Measurements from ENCODE around the gene BMPER.
A peak's percentile ranks its signal among the peaks of the same experiment; 100 is the strongest.

Gene BMPER

GRCh38 chr7:34080513-34080912 is 175.2 kb downstream of the BMPER start:
- no peak for TF ChIP-seq ARNTL (CRISPR knock-in tag; IDR thresholded peaks at IDR 0.05; ENCODE audit: borderline replicate concordance, low read depth)
- TF ChIP-seq, protein P1, sequence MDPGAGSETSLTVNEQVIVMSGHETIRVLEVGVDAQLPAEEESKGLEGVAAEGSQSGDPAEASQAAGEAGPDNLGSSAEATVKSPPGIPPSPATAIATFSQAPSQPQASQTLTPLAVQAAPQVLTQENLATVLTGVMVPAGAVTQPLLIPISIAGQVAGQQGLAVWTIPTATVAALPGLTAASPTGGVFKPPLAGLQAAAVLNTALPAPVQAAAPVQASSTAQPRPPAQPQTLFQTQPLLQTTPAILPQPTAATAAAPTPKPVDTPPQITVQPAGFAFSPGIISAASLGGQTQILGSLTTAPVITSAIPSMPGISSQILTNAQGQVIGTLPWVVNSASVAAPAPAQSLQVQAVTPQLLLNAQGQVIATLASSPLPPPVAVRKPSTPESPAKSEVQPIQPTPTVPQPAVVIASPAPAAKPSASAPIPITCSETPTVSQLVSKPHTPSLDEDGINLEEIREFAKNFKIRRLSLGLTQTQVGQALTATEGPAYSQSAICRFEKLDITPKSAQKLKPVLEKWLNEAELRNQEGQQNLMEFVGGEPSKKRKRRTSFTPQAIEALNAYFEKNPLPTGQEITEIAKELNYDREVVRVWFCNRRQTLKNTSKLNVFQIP (CRISPR knock-in tag; IDR thresholded peaks at IDR 0.05; ENCODE audit: borderline replicate concordance, low read depth) = no peak
- TF ChIP-seq ZNF70 (CRISPR knock-in tag; IDR thresholded peaks at IDR 0.05) = no peak
- 0 out of 2 replicates have a peak, but pooled peaks have one; percentile 33 for TF ChIP-seq ZFP3 (CRISPR knock-in tag; IDR thresholded peaks at IDR 0.05)
- TF ChIP-seq ISL1 (CRISPR knock-in tag; IDR thresholded peaks at IDR 0.05) = peak; percentile 72
- no peak for TF ChIP-seq TCF4 (CRISPR knock-in tag; IDR thresholded peaks at IDR 0.05; ENCODE audit: borderline replicate concordance)
- no peak for TF ChIP-seq CSDC2 (CRISPR knock-in tag; IDR thresholded peaks at IDR 0.05)
- TF ChIP-seq ZNF8 (CRISPR knock-in tag; IDR thresholded peaks at IDR 0.05) = no peak
- ATAC-seq = peak; percentile 84

- peak; percentile 36; the same call in 1 of the 3 replicates for ATAC-seq
Measured at GRCh38 chr7:34081935-34082334, 176.6 kb downstream of the BMPER start.

DNA sequence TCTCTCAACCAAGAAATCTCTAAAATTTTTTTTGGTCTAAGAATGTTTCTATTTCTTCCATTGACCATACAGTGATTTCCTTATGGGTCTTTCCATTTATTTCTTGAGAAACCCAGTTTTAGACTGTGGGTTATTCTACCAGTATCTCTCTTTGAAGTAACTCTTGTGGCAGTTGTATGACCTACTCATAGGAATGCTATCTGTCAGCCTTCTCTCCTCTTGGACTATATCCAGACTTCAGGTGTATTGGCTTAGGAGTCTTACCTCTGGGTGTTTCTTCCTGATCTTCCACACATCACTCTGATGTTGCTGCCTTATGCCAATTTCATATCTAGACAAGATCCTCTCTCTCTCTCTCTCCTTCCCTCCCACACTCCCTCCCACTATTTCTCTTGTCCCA is 178.1 kb downstream of the BMPER start:
- ATAC-seq = no peak
- TF ChIP-seq, protein P2, sequence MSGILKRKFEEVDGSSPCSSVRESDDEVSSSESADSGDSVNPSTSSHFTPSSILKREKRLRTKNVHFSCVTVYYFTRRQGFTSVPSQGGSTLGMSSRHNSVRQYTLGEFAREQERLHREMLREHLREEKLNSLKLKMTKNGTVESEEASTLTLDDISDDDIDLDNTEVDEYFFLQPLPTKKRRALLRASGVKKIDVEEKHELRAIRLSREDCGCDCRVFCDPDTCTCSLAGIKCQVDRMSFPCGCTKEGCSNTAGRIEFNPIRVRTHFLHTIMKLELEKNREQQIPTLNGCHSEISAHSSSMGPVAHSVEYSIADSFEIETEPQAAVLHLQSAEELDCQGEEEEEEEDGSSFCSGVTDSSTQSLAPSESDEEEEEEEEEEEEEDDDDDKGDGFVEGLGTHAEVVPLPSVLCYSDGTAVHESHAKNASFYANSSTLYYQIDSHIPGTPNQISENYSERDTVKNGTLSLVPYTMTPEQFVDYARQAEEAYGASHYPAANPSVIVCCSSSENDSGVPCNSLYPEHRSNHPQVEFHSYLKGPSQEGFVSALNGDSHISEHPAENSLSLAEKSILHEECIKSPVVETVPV (CRISPR knock-in tag; IDR thresholded peaks at IDR 0.05) = no peak
- no peak for TF ChIP-seq GLIS3 (CRISPR knock-in tag; IDR thresholded peaks at IDR 0.05)
- TF ChIP-seq ISL1 (CRISPR knock-in tag; IDR thresholded peaks at IDR 0.05) = no peak
- no peak for TF ChIP-seq ZFP3 (CRISPR knock-in tag; IDR thresholded peaks at IDR 0.05)
- TF ChIP-seq TSHZ2 (CRISPR knock-in tag; IDR thresholded peaks at IDR 0.05) = no peak
- TF ChIP-seq, protein P3, sequence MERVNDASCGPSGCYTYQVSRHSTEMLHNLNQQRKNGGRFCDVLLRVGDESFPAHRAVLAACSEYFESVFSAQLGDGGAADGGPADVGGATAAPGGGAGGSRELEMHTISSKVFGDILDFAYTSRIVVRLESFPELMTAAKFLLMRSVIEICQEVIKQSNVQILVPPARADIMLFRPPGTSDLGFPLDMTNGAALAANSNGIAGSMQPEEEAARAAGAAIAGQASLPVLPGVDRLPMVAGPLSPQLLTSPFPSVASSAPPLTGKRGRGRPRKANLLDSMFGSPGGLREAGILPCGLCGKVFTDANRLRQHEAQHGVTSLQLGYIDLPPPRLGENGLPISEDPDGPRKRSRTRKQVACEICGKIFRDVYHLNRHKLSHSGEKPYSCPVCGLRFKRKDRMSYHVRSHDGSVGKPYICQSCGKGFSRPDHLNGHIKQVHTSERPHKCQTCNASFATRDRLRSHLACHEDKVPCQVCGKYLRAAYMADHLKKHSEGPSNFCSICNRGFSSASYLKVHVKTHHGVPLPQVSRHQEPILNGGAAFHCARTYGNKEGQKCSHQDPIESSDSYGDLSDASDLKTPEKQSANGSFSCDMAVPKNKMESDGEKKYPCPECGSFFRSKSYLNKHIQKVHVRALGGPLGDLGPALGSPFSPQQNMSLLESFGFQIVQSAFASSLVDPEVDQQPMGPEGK (CRISPR knock-in tag; IDR thresholded peaks at IDR 0.05; ENCODE audit: borderline replicate concordance) = no peak
- TF ChIP-seq TCF4 (CRISPR knock-in tag; IDR thresholded peaks at IDR 0.05; ENCODE audit: borderline replicate concordance) = no peak
- no peak for TF ChIP-seq ZNF8 (CRISPR knock-in tag; IDR thresholded peaks at IDR 0.05)
- TF ChIP-seq SNAI2 (CRISPR knock-in tag; IDR thresholded peaks at IDR 0.05) = no peak
- no peak for TF ChIP-seq OSR1 (CRISPR knock-in tag; IDR thresholded peaks at IDR 0.05)
- no peak for TF ChIP-seq BACH2 (CRISPR knock-in tag; IDR thresholded peaks at IDR 0.05; ENCODE audit: borderline replicate concordance)
- no peak for TF ChIP-seq ZNF70 (CRISPR knock-in tag; IDR thresholded peaks at IDR 0.05)
- TF ChIP-seq, protein P4, sequence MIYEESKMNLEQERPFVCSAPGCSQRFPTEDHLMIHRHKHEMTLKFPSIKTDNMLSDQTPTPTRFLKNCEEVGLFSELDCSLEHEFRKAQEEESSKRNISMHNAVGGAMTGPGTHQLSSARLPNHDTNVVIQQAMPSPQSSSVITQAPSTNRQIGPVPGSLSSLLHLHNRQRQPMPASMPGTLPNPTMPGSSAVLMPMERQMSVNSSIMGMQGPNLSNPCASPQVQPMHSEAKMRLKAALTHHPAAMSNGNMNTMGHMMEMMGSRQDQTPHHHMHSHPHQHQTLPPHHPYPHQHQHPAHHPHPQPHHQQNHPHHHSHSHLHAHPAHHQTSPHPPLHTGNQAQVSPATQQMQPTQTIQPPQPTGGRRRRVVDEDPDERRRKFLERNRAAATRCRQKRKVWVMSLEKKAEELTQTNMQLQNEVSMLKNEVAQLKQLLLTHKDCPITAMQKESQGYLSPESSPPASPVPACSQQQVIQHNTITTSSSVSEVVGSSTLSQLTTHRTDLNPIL (CRISPR knock-in tag; IDR thresholded peaks at IDR 0.05; ENCODE audit: low read depth) = no peak
- TF ChIP-seq, protein P1 (CRISPR knock-in tag; IDR thresholded peaks at IDR 0.05; ENCODE audit: borderline replicate concordance, low read depth) = no peak
- TF ChIP-seq CSDC2 (CRISPR knock-in tag; IDR thresholded peaks at IDR 0.05) = no peak
- TF ChIP-seq ZFP30 (CRISPR knock-in tag; IDR thresholded peaks at IDR 0.05) = no peak
- TF ChIP-seq ZNF565 (CRISPR knock-in tag; conservative IDR thresholded peaks at IDR 0.05; ENCODE audit: low read depth) = no peak

More at GRCh38 chr7:34081935-34082334, 176.6 kb downstream of the BMPER start:
- TF ChIP-seq ZNF565 (CRISPR knock-in tag; conservative IDR thresholded peaks at IDR 0.05; ENCODE audit: low read depth) = no peak
- no peak for TF ChIP-seq ZFP30 (CRISPR knock-in tag; IDR thresholded peaks at IDR 0.05)
- TF ChIP-seq ZC3H10 (CRISPR knock-in tag; IDR thresholded peaks at IDR 0.05) = no peak
- TF ChIP-seq ZNF70 (CRISPR knock-in tag; IDR thresholded peaks at IDR 0.05) = no peak
- no peak for TF ChIP-seq ARNTL (CRISPR knock-in tag; IDR thresholded peaks at IDR 0.05; ENCODE audit: borderline replicate concordance, low read depth)
- no peak for TF ChIP-seq TCF4 (CRISPR knock-in tag; IDR thresholded peaks at IDR 0.05; ENCODE audit: borderline replicate concordance)

All from SK-N-SH treated with all-trans-retinoic acid at 6 μM for 48 hours (cell line).